ENCODE results near the gene SLC9A1. TPM values are rescaled to one million over a fixed set of nuclear protein-coding genes. Genes with fewer than 3 reads are reported as not detected.

The SLC9A1 gene
- total RNA-seq, 1 experiment from 2014 or later = 21.7 TPM

GRCh38 chr1:27179379-27179778 lies 24.5 kb upstream of the SLC9A1 start:
- Histone ChIP-seq H3K4me3 (replicated peaks in 1 of 2; ENCODE audit: low read depth in 1 of 2, low read length in 2 of 2) (no peak overlapping the region), H3K4me2 (ENCODE audit: low read length) (no peak overlapping the region), H3K9me3 (ENCODE audit: control insufficient read depth in 1 of 2, insufficient read depth in 1 of 2, low read depth in 1 of 2, low read length in 2 of 2) (peaks cover 7 to 9% of the 10 kb centered on the region in 2 experiments; a peak in 2 of 4 replicates), H3K79me2 (ENCODE audit: insufficient read depth, low read length) (no peaks in the 10 kb centered on the region), H3K4me1 (ENCODE audit: control insufficient read depth in 1 of 2, insufficient read depth in 2 of 2, low read length in 2 of 2) (peaks cover 4 to 13% of the 10 kb centered on the region in 2 experiments; a peak in 3 of 4 replicates), H3K27ac (ENCODE audit: low read depth, low read length) (no peak overlapping the region), H4K20me1 (ENCODE audit: insufficient read depth) (no peaks in the 10 kb centered on the region), H2AFZ (ENCODE audit: low read depth, low read length, poor library complexity, severe bottlenecking) (no peak overlapping the region), H3K36me3 (ENCODE audit: control insufficient read depth in 1 of 2, insufficient read depth in 2 of 2, low read length in 2 of 2) (no peaks in the 10 kb centered on the region), H3K27me3 (ENCODE audit: insufficient read depth, low read length) (no peaks in the 10 kb centered on the region), H3K9ac (ENCODE audit: low read length) (no peak overlapping the region), H3K9me2 (ENCODE audit: insufficient read depth) (no peaks in the 10 kb centered on the region)
- POLR2A ChIA-PET = no interaction called here
- no TSS peak for BruUV-seq (replicated peaks)
- RAD21 ChIA-PET (ENCODE audit: low non-redundant PET in 1 of 2, low total read pairs in 2 of 2, uncharacterized antibody in 2 of 2, unreplicated experiment in 2 of 2) = no interaction called here
- no peak for ATAC-seq
- CTCF ChIA-PET = no interaction called here
- no peak for TF ChIP-seq EGR1 (IDR thresholded peaks at IDR 0.05; ENCODE audit: low read depth)
- TF ChIP-seq, protein P1, sequence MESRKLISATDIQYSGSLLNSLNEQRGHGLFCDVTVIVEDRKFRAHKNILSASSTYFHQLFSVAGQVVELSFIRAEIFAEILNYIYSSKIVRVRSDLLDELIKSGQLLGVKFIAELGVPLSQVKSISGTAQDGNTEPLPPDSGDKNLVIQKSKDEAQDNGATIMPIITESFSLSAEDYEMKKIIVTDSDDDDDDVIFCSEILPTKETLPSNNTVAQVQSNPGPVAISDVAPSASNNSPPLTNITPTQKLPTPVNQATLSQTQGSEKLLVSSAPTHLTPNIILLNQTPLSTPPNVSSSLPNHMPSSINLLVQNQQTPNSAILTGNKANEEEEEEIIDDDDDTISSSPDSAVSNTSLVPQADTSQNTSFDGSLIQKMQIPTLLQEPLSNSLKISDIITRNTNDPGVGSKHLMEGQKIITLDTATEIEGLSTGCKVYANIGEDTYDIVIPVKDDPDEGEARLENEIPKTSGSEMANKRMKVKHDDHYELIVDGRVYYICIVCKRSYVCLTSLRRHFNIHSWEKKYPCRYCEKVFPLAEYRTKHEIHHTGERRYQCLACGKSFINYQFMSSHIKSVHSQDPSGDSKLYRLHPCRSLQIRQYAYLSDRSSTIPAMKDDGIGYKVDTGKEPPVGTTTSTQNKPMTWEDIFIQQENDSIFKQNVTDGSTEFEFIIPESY (IDR thresholded peaks at IDR 0.05; ENCODE audit: extremely low read depth, insufficient replicate concordance, low read length) = no peak
- no peak for TF ChIP-seq SIN3A (IDR thresholded peaks at IDR 0.05; ENCODE audit: low read depth)
- TF ChIP-seq, protein P2, sequence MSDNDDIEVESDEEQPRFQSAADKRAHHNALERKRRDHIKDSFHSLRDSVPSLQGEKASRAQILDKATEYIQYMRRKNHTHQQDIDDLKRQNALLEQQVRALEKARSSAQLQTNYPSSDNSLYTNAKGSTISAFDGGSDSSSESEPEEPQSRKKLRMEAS (IDR thresholded peaks at IDR 0.05) = no peak
- TF ChIP-seq ZNF274 (IDR thresholded peaks at IDR 0.05; ENCODE audit: low read depth, low read length) = no peak
- TF ChIP-seq TCF7L2 (IDR thresholded peaks at IDR 0.05; ENCODE audit: borderline replicate concordance, extremely low read depth, insufficient read depth, insufficient read length) = no peak
- no peak for TF ChIP-seq CEBPB (IDR thresholded peaks at IDR 0.05; ENCODE audit: low read depth)
- no peak for TF ChIP-seq CTCF (IDR thresholded peaks at IDR 0.05 in 2 of 3, conservative IDR thresholded peaks at IDR 0.05 in 1 of 3; ENCODE audit: borderline replicate concordance in 1 of 3, insufficient read depth in 1 of 3, low read depth in 2 of 3, low read length in 2 of 3)
- TF ChIP-seq, protein P3, sequence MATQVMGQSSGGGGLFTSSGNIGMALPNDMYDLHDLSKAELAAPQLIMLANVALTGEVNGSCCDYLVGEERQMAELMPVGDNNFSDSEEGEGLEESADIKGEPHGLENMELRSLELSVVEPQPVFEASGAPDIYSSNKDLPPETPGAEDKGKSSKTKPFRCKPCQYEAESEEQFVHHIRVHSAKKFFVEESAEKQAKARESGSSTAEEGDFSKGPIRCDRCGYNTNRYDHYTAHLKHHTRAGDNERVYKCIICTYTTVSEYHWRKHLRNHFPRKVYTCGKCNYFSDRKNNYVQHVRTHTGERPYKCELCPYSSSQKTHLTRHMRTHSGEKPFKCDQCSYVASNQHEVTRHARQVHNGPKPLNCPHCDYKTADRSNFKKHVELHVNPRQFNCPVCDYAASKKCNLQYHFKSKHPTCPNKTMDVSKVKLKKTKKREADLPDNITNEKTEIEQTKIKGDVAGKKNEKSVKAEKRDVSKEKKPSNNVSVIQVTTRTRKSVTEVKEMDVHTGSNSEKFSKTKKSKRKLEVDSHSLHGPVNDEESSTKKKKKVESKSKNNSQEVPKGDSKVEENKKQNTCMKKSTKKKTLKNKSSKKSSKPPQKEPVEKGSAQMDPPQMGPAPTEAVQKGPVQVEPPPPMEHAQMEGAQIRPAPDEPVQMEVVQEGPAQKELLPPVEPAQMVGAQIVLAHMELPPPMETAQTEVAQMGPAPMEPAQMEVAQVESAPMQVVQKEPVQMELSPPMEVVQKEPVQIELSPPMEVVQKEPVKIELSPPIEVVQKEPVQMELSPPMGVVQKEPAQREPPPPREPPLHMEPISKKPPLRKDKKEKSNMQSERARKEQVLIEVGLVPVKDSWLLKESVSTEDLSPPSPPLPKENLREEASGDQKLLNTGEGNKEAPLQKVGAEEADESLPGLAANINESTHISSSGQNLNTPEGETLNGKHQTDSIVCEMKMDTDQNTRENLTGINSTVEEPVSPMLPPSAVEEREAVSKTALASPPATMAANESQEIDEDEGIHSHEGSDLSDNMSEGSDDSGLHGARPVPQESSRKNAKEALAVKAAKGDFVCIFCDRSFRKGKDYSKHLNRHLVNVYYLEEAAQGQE (IDR thresholded peaks at IDR 0.05; ENCODE audit: low read depth) = no peak
- TF ChIP-seq FOSL1 (IDR thresholded peaks at IDR 0.05; ENCODE audit: low read depth) = no peak
- TF ChIP-seq ZFX (IDR thresholded peaks at IDR 0.05) = no peak
- TF ChIP-seq RAD21 (IDR thresholded peaks at IDR 0.05; ENCODE audit: low read depth) = no peak
- TF ChIP-seq EZH2 (IDR thresholded peaks at IDR 0.05) = no peak
- TF ChIP-seq SP1 (IDR thresholded peaks at IDR 0.05; ENCODE audit: low read depth) = no peak
- TF ChIP-seq YY1 (IDR thresholded peaks at IDR 0.05; ENCODE audit: extremely low read depth, insufficient replicate concordance, low read depth, low read length) = no peak
- no peak for TF ChIP-seq SRF (IDR thresholded peaks at IDR 0.05; ENCODE audit: low read depth)
- TF ChIP-seq ELF1 (IDR thresholded peaks at IDR 0.05; ENCODE audit: borderline replicate concordance, low read depth) = no peak
- no peak for TF ChIP-seq JUND (IDR thresholded peaks at IDR 0.05)
- intact Hi-C loops (cut with micrococcal nuclease) = no loop called here
- DNase-seq (ENCODE audit: low read depth, low spot score) = no peak
